ENCODE measurements around the gene SLC36A3.

SLC36A3 gene

DNA sequence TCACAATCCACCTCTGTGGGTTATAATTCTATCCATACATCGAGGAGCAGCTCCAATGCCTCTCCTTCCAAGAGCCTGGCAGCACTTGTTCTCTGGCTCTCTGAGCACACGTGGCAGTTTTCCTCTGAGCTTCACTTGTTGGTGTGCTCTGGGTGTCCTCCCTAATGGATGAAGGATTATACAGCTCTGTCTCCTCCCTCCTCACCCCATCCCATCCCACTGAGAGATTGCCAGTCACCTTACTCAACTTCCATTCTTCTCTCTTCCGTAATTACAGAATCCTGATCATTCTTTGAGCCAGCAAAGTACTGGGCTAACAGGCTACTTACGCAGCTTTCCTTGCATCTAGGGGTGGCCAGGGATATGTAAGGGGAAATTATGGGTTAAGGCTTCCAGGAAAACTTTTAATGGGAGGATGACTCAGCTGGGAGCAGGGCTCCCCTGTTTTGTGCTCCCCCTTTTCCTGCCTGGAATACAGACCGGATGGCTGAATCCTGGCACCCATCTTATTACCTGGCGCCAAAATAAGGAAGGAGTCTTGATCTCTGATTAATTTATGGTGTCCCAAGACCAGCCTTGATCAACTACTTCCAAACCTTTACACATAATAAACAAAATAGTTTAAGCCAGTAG lies 73.4 kb downstream of the SLC36A3 start:
- Histone ChIP-seq H3K27ac (ENCODE audit: low read depth, low read length) (no peak overlapping the region), H3K27me3 (ENCODE audit: control insufficient read depth, low read length) (no peaks in the 10 kb centered on the region), H4K20me1 (ENCODE audit: control insufficient read depth, insufficient read depth, low read depth, low read length) (no peaks in the 10 kb centered on the region), H3K4me3 (ENCODE audit: low read length) (no peak overlapping the region), H3K9me3 (ENCODE audit: control insufficient read depth, insufficient read depth, low read length) (no peaks in the 10 kb centered on the region), H3K79me2 (ENCODE audit: control insufficient read depth, low read length) (no peaks in the 10 kb centered on the region), H3F3A (ENCODE audit: control insufficient read depth, insufficient read depth) (peaks cover 16% of the 10 kb centered on the region), H3K4me1 (ENCODE audit: control insufficient read depth, low read length) (peaks cover 50% of the 10 kb centered on the region), H3K36me3 (ENCODE audit: control insufficient read depth, low read length) (peaks cover 4% of the 10 kb centered on the region; the same call in 1 of the 2 replicates), H3K9me2 (replicated peaks; ENCODE audit: control insufficient read depth, low read length) (no peaks in the 10 kb centered on the region), H3K4me2 (ENCODE audit: low read length) (no peak overlapping the region)
- TF ChIP-seq EZH2phosphoT487 (IDR thresholded peaks at IDR 0.05; ENCODE audit: borderline replicate concordance, low read length): no peak
- TF ChIP-seq, protein P1, sequence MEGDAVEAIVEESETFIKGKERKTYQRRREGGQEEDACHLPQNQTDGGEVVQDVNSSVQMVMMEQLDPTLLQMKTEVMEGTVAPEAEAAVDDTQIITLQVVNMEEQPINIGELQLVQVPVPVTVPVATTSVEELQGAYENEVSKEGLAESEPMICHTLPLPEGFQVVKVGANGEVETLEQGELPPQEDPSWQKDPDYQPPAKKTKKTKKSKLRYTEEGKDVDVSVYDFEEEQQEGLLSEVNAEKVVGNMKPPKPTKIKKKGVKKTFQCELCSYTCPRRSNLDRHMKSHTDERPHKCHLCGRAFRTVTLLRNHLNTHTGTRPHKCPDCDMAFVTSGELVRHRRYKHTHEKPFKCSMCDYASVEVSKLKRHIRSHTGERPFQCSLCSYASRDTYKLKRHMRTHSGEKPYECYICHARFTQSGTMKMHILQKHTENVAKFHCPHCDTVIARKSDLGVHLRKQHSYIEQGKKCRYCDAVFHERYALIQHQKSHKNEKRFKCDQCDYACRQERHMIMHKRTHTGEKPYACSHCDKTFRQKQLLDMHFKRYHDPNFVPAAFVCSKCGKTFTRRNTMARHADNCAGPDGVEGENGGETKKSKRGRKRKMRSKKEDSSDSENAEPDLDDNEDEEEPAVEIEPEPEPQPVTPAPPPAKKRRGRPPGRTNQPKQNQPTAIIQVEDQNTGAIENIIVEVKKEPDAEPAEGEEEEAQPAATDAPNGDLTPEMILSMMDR (IDR thresholded peaks at IDR 0.05; ENCODE audit: low read depth, low read length, poor library complexity, severe bottlenecking): no peak

DNA sequence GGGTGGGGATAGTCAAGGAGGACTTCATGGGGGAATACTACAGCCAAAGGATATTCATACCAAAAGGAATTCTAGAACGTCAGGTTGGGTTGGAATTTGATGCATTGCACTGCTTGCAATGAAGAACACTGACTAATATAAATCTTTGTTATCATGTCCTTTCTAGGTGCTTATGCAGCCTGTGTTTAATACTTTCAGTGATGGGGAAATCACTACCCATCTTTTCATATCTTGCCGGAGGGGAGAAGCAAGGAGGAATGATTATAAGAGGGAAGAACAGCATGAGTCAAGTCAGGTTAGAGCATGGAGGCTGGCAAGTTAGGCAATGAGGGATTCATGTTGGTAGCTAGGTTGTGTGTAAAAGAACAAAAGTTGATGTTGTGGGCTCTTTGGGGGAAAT lies 74.6 kb downstream of the SLC36A3 start:
- Histone ChIP-seq H3K4me3 (ENCODE audit: low read length) (no peak overlapping the region), H3K9me3 (ENCODE audit: control insufficient read depth, insufficient read depth, low read length) (no peaks in the 10 kb centered on the region), H3K36me3 (ENCODE audit: control insufficient read depth, low read length) (peaks cover 4% of the 10 kb centered on the region; the same call in 1 of the 2 replicates), H3K79me2 (ENCODE audit: control insufficient read depth, low read length) (no peaks in the 10 kb centered on the region), H3F3A (ENCODE audit: control insufficient read depth, insufficient read depth) (peaks cover 20% of the 10 kb centered on the region), H3K9me2 (replicated peaks; ENCODE audit: control insufficient read depth, low read length) (no peaks in the 10 kb centered on the region), H3K27ac (ENCODE audit: low read depth, low read length) (no peak overlapping the region), H3K4me2 (ENCODE audit: low read length) (no peak overlapping the region), H3K4me1 (ENCODE audit: control insufficient read depth, low read length) (peaks cover 50% of the 10 kb centered on the region), H4K20me1 (ENCODE audit: control insufficient read depth, insufficient read depth, low read depth, low read length) (no peaks in the 10 kb centered on the region), H3K27me3 (ENCODE audit: control insufficient read depth, low read length) (no peaks in the 10 kb centered on the region)
- TF ChIP-seq EZH2phosphoT487 (IDR thresholded peaks at IDR 0.05; ENCODE audit: borderline replicate concordance, low read length): no peak
- TF ChIP-seq, protein P1 (IDR thresholded peaks at IDR 0.05; ENCODE audit: low read depth, low read length, poor library complexity, severe bottlenecking): no peak

DNA sequence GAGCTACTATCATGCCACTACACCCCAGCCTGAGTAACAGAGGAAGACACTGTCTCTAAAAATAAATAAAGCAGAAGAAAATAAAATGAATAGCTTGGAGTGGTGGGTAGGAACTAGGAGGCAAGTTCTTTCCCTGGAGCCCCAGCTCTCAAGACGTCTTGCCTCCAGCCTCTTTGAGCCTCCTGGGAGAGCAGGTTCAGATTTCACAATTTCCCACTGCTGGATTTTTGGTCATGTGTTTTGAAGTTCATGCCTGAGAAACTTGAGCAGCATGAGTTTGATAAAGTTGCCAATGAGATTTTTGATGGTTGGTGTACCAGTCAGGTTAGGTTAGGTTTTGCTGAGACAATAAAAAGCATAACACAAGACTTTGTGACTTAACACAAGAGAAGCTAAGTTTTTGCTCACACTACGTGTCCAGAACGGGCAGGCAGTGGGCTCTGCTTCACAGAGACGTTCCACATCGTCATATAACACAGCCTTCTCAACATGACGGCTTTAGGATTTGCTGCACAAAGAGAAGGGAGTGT lies 75.6 kb downstream of the SLC36A3 start:
- Histone ChIP-seq H3K9me2 (replicated peaks; ENCODE audit: control insufficient read depth, low read length) (no peaks in the 10 kb centered on the region), H3K4me3 (ENCODE audit: low read length) (no peak overlapping the region), H3K27me3 (ENCODE audit: control insufficient read depth, low read length) (no peaks in the 10 kb centered on the region), H4K20me1 (ENCODE audit: control insufficient read depth, insufficient read depth, low read depth, low read length) (no peaks in the 10 kb centered on the region), H3F3A (ENCODE audit: control insufficient read depth, insufficient read depth) (peaks cover 19% of the 10 kb centered on the region), H3K27ac (ENCODE audit: low read depth, low read length) (no peak overlapping the region), H3K9me3 (ENCODE audit: control insufficient read depth, insufficient read depth, low read length) (no peaks in the 10 kb centered on the region), H3K4me2 (ENCODE audit: low read length) (no peak overlapping the region), H3K4me1 (ENCODE audit: control insufficient read depth, low read length) (peaks cover 41% of the 10 kb centered on the region), H3K79me2 (ENCODE audit: control insufficient read depth, low read length) (peaks cover 9% of the 10 kb centered on the region), H3K36me3 (ENCODE audit: control insufficient read depth, low read length) (peaks cover 10% of the 10 kb centered on the region)
- TF ChIP-seq, protein P1 (IDR thresholded peaks at IDR 0.05; ENCODE audit: low read depth, low read length, poor library complexity, severe bottlenecking): no peak
- TF ChIP-seq EZH2phosphoT487 (IDR thresholded peaks at IDR 0.05; ENCODE audit: borderline replicate concordance, low read length): no peak
